Measurements from ENCODE around the gene COPA.

Gene COPA

DNA sequence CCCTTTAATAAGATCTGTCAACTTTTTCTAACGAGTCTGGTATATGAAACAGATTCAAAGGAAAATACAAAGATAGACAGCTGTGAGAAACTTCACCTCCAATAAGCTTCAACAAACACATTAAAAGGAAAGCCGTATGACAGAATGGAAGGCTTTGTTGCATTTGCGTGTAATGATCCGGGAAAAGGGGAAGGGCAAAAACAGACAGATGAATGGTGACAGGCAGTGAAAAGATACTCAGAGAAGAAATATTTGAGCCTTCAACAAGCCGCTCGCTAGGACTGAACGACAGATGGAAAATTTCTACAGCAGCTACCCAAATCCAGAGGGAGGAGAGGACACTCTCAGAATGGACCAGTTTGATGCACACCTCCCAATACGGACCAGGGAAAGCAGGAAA, 14.9 kb downstream of the COPA start:
- TF ChIP-seq, protein P1, sequence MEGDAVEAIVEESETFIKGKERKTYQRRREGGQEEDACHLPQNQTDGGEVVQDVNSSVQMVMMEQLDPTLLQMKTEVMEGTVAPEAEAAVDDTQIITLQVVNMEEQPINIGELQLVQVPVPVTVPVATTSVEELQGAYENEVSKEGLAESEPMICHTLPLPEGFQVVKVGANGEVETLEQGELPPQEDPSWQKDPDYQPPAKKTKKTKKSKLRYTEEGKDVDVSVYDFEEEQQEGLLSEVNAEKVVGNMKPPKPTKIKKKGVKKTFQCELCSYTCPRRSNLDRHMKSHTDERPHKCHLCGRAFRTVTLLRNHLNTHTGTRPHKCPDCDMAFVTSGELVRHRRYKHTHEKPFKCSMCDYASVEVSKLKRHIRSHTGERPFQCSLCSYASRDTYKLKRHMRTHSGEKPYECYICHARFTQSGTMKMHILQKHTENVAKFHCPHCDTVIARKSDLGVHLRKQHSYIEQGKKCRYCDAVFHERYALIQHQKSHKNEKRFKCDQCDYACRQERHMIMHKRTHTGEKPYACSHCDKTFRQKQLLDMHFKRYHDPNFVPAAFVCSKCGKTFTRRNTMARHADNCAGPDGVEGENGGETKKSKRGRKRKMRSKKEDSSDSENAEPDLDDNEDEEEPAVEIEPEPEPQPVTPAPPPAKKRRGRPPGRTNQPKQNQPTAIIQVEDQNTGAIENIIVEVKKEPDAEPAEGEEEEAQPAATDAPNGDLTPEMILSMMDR (IDR thresholded peaks at IDR 0.05; ENCODE audit: insufficient read depth, low read depth, low read length, missing control alignments): no peak
- no peak for DNase-seq (ENCODE audit: low read depth)
- H3K4me3 ChIP-seq (ENCODE audit: low read depth, low read length): no peak overlapping the region

DNA sequence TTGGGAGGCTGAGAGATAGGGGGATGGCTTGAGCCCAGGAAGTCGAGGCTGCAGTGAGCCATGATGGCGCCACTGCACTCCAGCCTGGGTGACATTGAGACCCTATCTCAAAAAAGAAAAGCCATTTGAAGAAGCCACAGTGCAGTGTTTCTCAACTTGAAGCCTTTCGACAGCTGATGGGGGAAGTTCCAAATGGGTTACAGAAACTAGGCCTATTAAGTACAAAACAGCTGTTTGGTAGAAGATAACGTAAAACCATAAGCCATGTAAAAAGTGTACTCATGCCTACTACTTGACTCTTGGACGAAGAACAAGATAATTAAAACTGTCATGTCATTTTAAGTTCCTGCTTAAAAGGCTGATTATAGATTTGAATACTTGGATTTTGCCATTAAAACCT, 16.6 kb downstream of the COPA start:
- no peak for DNase-seq (ENCODE audit: low read depth)
- TF ChIP-seq, protein P1 (IDR thresholded peaks at IDR 0.05; ENCODE audit: insufficient read depth, low read depth, low read length, missing control alignments): no peak
- H3K4me3 ChIP-seq (ENCODE audit: low read depth, low read length): no peak overlapping the region

DNA sequence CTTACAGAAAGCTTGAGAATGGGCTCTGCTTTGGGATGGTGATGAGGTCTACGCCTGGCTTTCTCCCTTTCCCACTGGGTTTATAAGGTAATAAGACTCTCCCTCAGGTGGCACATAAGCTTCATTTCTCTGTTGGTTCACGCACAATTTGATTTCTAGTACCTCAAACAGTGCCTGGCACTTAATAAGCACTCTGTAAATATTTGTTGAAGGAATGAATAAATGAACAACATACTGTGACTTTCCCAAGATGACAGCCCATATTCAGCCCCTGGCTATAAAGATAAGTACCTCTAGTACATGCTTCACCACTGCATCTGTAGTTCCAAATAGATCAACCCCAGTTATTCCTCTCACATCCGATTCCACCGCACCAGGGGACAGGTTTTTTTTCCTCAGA, 17.8 kb downstream of the COPA start:
- TF ChIP-seq, protein P1 (IDR thresholded peaks at IDR 0.05; ENCODE audit: insufficient read depth, low read depth, low read length, missing control alignments): no peak
- DNase-seq (ENCODE audit: low read depth): no peak
- H3K4me3 ChIP-seq (ENCODE audit: low read depth, low read length): no peak overlapping the region

DNA sequence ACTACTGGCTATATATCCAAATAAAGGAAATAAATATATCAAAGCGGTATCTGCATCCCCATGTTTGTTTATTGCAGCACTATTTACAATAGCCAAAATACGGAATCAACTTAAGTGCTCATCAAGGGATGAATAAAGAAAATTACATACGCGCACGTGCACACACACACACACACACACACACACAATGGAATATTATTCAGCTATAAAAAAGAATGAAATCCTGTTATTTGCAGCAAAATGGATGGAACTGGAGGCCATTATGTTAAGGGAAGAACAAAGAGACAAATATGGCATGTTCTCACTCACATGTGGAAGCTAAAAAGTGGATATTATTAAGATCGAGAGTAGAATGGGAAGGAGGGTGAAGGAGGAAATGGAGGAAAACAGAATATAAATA, 20.2 kb downstream of the COPA start:
- TF ChIP-seq, protein P1 (IDR thresholded peaks at IDR 0.05; ENCODE audit: insufficient read depth, low read depth, low read length, missing control alignments): no peak
- no peak for DNase-seq (ENCODE audit: low read depth)
- H3K4me3 ChIP-seq (ENCODE audit: low read depth, low read length): no peak overlapping the region

DNA sequence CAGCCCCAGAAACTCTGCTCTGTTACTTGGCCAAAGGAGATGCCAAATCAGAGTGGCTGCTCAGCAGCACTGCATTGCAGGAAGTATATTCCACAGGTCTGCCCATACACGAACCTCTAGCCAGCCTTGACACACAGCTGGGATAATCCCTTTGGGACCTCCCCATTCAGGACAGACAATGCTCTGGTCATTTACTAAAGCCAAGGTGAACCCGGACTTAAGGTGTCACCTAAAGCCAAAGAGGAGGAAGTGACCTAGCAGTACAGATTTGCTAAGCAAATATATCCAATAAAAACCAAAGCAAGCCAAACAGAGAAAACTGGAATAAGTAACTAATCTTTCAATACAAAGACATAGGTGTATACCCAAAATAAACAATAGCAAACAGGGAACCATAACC, 27.7 kb downstream of the COPA start:
- DNase-seq (ENCODE audit: low read depth): no peak
- TF ChIP-seq, protein P1 (IDR thresholded peaks at IDR 0.05; ENCODE audit: insufficient read depth, low read depth, low read length, missing control alignments): no peak
- no peak overlapping the region for H3K4me3 ChIP-seq (ENCODE audit: low read depth, low read length)

DNA sequence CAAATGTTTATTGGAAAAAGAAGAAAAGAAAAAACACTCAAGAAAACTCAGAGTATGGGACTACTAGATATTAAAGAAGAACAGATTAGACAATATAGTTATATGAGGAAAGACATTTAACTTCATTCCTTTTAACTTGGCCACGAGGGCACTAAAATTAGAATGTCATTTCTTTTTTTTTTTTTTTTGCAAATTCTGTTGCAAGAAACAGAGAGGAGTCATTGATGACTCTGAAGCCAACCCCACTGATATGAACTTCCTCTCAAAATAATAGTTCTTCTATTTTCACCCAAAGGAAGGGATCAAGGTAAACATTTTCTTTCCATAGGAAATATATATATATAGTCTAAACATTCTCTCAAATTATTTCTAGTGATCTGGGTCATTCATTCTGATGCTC, 33.5 kb downstream of the COPA start:
- TF ChIP-seq, protein P1 (IDR thresholded peaks at IDR 0.05; ENCODE audit: insufficient read depth, low read depth, low read length, missing control alignments): no peak
- no peak for DNase-seq (ENCODE audit: low read depth)
- no peak overlapping the region for H3K4me3 ChIP-seq (ENCODE audit: low read depth, low read length)

DNA sequence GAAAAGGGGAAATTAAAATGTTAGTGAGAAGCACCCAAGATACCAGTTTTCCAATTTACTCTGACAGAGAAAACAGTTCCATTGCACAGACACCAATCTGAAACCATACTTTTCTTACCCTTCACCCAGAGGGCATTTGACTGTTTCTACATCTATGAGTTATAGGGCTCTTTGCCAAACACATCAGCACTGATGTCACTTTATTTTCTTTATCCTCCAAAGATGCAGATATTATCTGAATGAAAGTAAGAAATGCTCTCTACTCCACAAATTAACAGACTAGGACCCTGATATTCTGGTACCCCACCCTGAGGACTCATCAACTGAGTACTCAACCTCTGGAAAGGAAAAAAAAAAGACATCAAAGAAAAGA, 33.9 kb downstream of the COPA start:
- no peak for DNase-seq (ENCODE audit: low read depth)
- no peak overlapping the region for H3K4me3 ChIP-seq (ENCODE audit: low read depth, low read length)
- TF ChIP-seq, protein P1 (IDR thresholded peaks at IDR 0.05; ENCODE audit: insufficient read depth, low read depth, low read length, missing control alignments): no peak

All from GM12865 (cell line).